Stimulated activated CD8-positive, alpha-beta memory T cell treated with anti-CD3 and anti-CD28 coated beads, Interleukin-4, amount 100 ng/mL, for 24 hours (primary cell): ENCODE results near the gene P2RX3.
A peak's percentile ranks its signal among the peaks of the same experiment; 100 is the strongest.

Experiments
- DNase-seq: peaks from one replicate; pipeline ENCODE4 v3.0.0-alpha.2; 2020; ENCODE audit warnings: low read depth

Gene P2RX3

DNA sequence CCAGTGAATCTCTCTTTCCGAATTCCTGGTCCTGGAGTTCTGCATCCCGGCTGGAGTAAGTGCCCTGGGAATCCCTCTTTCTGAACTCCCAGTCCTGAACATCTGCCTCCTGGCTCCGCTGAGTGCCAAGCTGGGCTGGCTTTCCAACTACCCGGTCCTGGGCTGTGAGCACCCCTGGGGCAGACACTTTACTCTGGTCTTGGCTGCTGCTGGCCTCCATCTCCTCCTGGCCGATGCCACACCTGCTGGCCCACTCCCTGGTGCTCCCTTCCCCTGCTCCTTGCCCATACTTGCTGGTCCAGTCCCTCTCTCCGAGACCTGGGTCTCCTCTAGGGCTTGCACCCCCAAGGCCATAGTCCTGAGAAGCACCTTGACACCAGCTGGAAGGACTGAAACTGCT lies 28.1 kb upstream of the P2RX3 start:
- no peak for DNase-seq

DNA sequence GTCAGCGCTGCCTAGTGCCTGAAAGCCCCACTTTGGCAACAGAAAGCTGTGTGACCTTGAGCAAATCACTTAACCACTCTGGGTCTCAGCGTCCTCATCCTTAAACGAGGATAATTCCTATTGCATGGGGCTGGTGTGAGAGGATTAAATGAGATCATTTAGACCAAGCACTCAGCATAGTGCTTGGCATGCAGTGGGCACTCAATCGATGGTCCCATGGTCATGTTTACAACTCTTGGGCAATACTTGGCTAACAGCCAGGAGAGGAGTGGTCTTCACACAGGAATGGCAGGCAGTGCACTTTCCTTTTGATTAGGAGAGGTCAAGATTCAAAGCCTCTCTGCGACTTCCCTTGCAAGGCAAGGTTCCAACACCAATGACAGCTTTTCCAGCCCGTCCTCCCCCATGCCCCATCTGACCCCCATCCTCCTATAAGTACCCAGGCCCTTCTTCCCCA lies 27.5 kb upstream of the P2RX3 start:
- no peak for DNase-seq

DNA sequence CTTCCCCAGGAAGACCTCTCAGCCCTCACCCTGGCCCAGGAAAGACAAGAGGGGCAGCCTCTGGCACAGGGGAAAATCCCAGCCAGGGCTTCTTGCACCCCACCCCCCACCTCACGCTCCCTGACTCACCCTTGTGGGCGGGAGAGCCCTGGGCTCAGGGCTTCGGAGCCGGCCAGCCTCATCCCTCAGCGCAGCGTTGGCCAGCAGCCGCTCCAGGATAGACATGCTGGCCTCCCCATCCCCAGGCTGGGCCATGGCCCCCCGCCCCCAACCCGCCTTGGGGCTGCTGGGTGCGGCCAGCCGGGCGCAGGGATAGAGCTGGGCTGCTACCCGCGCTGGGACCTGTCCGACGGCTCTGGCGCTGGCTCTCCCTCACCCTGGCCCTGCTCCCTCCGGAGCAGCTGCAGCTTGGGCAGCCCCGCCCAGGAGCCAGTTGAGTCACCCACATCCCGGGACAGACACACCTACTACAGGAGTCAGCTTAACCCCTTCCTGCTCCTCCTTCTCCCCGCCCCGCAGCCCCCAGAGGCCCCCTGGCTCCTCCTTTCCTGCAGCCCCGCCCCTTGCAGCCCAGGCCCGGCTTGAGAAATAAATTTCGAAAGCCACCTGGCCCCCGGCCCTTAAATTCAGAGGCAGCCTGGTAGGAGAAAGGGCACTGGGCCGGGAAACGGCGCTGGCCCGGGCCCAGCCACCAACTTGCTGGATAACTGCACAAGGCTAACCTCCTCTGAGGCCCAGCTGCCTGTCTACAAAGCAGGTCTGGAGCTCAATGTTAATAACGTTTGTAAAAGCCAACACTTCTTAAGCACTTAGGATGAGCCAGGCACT lies 26.8 kb upstream of the P2RX3 start:
- DNase-seq = peak; percentile 61

DNA sequence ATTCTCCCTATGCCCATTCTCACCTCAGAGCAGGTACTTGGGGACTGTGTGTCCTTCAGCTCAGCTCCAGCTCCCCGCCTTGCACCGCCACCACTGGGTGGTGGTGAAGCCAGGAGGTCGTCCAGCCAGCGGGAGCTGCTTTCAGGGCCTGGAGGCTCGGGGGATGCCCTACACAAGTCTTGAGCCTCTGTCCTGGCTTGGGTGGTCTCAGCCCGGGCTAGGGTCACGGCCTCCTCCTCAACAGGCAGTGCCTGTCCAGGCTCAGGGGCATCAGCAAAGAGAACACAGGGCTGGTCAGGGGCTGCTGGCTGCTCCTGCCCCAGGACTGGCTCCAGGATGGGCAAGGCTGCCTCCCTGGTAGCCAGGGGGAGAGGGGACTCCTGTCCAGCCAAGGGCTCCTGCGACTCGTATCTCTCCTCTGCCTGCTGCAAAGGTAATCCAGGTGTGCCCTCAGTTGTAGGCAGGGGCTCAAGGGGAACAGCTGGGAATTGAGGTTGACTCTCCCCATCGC lies 25.6 kb upstream of the P2RX3 start:
- DNase-seq = no peak

DNA sequence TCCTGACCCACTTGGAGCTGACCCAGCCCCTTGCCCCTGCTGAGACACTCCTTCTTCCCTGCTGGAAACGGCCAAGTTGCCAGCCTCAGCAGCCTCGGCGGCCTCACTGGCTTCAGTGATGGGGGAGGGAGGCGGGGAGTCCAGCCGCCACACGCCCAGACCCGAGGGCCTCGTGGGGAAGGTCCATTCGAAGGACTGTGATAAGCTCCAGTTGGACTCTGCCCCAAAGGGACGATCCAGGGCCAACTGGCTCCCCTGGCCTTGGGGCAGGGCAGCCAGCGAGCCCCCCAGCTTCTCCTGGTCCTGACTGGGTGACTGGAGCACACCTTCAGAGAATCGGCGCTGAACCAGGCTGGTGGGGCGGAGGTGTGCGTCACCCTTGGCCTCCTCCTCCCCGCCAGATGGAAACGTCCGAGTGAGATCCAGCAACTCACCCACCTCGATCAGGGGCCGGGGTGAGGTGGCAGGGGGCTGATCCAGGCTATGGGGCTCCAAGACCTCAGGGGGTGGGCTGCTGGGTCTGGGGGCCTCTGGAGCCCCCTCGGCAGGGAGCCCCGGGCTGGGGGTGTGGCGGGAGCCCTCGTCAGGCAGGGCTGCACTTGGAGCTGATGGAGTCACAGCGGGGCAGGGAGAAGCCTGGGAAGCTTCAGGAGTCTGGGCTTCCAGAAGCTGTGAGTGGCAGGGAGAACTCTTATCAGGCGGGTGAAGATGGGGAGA lies 24.9 kb upstream of the P2RX3 start:
- DNase-seq = no peak

DNA sequence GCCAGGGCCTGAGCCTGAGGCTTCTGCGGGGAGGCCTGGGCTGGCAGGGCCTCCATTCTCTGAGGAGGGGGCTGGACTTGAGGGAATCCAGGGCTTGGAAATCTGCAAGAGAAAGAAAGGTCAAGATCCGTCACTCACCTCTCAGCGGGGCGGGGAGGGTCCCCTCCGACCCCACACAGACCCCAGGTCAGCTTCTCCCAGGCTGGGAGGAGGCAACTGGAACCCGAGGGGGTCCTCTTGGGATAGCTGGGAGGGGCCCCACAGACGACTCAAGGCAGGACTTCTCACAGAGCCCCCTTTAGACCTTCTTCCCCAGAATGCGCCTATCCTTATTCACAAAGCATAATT lies 24.4 kb upstream of the P2RX3 start:
- DNase-seq = no peak

DNA sequence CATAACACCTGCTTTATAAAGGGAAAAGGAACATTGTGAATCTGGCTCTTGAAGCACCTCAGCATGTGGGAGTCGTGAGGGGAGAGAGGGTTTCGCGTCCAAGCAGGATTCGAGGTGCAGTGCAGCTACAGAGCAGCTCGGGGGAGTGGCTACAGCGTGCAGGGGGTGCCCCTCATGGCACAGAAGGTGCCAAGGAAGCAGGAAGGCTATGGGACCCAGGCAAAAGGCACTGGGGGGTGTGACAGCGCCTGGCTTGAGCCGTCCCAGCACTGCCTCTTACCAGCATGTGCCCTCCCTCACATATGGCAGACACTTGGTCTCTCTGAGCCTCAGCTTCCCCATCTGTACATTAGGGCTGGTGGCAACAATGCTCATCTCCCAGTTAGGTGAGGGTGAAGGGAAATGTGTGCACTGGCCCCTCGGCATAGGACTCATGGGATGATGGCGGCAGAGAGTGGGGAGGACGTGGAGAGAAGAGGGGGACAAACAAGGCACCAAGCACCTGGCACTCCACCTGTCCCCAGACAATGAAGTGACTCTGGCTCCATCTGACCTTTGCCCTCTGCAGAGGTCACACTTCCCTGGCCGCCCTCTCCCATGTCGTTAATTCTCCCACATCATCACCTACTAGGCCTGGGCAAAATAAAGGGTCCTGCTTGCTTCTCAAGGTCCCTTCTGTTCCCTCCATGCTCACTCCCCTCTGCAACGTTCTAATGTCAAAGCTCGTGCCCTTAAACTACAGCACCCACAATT lies 23.8 kb upstream of the P2RX3 start:
- no peak for DNase-seq

DNA sequence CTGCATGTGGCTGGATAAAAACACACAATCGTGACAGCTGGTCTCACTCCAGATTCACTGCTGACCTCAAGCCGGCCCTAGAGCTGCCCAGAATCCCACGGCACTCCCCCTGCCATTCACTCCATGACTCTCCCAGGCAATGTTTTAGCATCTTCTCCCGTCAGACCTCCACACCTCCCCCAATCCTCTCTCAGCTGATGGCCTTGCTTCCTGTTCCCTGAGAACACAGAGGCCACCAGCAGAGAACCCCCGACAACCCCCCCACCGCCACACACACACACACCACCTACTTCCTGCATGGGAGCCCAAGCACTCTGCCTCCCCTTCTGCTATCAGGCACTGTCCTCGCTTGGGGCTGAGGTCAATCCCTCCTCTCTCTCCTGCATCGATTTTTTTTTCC lies 22.7 kb upstream of the P2RX3 start:
- no peak for DNase-seq

DNA sequence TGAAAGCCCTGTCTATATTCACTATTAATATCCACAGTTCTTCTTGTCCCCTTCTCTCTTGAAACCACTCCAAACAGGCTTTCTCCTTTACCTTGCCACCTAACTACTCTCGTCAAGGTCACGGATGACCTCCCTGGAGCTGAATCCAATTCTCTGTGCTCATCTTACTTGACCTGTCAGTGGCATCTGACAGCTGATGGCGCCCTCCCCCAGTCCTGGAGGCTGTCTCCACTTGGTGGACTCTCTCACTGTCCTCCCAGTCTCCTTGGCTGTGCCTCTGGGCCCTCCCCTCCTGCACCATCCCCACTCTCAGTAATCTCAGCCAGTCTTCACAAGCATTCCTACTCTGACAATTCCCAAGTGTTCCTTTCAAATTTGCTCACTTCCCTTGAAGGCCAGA lies 22.1 kb upstream of the P2RX3 start:
- DNase-seq = no peak

DNA sequence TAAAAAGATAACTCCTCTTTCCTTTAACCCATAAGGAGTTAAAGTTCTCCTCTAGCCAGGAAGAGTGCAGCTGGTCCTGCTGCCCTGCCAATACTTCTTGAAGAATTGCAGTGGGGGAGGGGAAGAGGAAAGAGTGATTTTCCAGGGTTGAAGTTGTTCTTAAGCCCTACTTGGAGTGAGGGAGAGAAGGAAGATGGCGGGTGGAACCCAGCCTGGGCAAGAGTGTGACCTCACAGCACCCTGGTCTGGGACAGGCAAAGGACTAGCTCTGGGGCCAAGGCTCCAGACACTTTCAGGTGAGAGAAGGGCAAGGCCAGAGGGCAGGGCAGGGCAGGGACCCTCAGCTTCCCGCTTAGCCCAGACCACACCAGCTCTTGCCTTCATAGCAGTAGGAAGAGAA lies 20.0 kb upstream of the P2RX3 start:
- no peak for DNase-seq

DNA sequence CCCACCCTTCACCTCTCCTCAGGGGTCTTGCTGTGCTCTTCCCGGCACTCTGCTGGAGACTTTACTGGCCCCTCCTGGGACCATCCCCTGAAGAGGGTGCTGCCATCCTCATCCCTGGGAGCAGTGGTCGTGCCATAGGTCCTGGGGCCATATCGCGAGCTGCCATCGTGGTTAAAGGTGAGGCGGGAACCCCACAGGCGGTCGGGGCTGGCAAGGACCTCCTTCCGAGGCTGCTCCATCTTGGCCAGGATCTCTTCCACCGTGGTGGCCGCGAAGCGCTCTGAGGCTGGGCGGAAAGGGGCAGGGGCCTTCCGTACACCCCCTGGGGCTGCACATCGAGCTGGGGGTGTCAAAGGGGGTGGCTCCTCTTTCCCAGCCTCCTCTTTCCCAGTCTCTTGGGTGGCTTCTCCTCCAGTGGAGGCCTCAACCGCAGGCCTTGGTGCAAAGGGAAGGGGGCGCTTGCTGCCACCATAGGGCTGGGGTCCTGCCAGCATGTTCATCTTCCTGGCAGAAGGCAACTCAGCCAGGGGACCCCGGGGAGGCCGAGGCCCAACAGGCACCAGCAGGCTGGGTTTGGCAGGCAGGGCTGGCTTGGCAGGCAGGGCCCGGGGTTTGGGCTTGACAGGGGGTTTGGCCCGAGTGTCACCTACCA lies 18.0 kb upstream of the P2RX3 start:
- DNase-seq = no peak

DNA sequence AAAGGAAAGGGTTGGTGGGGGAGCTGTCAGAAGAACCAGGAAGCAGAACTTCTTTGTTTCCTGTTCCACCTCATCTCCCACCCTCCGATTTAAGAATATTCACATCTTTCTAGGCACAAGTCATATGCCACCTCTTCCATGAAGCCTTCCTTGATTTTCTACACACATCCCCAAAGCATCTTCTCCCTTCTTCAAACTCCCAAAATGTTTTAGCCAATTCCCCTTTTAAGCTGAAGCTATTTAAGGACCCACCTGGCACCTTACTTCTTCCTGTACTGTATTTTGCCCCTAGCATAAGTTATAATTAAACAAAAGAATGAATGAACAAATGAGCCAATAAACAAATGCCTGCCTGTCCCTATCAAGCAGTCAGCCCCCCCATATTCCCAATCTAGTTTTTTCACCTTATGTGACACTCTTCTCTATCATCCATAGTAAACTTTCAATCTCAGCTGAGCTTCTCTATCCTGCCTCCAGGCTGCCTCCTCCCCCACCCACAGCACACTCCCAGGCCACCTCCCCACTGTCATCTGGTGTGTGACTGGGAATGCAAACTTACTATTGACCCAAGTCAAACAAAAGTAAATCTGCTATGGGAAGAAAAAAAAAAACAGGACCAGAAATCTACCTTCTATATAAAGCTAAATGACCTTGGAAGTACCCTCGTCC lies 17.3 kb upstream of the P2RX3 start:
- DNase-seq = no peak

DNA sequence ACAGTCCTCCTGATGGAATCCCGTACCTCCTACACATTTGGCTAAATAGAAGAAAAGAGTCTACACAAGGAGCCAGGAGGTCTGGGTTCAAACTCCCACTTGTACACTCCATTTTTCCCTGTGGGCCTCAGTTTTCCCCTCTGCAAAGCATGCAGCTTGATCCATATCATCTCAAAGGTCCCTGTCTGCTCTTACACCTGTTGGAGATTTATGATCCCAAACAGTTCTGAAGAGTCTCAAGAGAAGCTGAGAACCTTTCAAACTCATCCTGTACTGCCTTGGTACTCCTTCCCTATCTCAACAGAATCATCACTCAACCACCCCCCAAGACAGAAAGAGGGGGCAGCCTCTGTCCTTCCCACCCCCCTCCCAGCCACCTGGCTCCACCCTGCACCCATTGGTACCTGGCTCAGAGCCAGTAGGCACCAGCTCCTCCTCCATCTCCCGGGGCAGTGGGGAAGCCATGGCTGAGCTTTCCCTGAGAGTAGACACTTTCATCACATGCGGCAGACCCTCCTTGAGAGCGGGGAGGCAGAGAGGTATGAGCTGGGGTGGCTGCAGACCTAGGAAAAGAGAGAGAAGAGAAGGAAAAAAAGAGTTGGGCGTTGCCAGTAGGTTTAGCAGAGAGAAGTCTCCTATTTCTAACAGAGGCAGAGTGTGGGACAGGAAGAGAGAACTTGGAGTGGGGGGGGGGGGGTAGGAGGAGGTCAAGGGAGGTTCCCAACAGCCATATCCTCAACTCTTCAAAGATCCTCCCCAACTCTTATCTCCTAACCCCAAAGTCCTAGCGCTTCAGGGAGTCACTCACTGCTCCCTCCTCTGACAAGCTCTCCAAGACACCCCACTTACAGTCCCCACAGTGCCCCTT lies 16.5 kb upstream of the P2RX3 start:
- no peak for DNase-seq

DNA sequence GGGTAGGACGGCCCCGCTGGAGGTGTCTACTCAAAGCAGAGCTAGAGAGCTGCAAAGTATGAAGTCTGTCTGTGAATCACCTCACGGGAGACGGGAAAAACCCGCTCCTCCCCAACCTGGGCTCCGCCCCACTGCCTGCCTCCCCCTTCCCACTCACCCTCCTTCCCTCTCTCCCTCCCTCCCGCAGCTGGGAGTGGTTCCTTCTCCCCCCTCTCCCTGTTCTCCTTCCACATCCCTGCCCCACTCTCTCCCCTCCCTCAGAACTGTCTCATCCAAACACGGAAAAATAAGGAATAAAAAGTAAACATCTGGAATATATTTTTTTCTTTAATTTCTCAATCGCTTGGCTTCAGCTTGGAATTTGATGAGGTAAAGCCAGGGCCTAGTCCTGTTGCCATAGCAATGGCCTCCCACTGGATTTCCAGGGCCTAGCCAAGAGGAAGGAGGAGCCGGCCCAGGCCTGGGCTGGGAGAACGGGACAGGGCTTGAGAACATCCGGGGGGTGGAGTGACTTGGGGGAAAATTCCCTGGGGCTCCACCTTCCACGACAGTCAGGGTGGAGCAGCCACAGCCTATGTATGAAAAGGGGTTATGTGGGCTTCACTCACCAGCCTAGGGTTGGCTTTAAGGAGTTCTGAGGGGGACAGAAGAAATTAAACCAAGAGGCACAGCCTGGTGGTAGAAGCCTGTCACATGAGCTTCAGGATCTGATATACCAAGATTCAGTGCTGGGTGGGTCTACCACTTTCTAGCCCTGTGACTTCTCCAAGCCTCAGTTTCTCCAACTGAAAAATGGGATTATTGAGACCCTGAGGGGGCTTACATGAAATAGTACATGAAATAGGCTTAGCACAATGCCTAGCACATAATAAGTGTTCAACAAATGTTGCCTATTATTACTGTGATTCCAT lies 15.6 kb upstream of the P2RX3 start:
- DNase-seq = no peak

DNA sequence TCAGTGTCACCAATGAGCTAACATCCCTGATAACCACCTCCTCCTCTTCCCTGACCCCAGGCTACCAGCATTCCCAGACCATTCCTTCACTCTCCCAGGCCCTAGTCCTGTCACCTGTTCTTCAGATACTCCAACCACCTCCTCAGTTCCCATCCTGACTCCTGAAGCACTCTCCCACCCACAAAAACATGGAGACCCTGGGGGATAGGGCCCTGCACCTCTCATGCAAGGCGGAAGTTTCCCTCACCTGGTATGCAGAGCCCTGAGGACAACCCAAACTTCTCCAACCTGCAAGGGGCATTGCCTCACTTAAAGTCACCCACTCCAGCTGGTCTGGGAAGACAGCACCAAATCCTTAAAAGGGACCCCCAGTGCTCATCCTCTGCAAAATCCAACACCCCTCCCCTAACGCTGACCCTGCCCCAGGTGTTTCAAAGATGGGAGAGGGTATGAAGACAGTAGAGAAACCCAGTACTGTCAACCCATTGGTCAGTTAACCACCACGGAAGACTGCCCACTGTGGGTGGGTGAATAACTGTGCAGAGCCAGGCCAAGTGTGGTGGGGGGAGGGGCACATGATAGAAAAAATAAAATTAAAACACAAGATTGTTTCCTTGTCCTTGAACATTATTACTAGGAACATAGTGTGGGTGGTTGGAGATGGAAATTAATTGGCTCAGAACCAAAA lies 14.8 kb upstream of the P2RX3 start:
- no peak for DNase-seq

DNA sequence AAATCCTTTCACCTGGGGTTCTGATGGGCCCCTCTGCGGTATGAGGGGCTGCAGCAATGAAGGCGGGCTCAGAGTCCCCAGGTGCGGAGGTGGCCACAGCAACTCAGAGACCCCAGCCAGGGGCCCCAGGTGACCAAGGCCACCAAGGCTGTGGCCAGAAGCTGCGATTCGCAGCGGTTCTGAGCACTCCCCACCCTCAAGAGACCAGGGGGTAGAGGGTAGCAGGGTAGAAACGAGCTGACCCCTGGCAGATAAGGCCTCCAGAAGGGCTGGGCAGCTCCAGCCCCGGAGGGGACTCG lies 14.3 kb upstream of the P2RX3 start:
- no peak for DNase-seq

DNA sequence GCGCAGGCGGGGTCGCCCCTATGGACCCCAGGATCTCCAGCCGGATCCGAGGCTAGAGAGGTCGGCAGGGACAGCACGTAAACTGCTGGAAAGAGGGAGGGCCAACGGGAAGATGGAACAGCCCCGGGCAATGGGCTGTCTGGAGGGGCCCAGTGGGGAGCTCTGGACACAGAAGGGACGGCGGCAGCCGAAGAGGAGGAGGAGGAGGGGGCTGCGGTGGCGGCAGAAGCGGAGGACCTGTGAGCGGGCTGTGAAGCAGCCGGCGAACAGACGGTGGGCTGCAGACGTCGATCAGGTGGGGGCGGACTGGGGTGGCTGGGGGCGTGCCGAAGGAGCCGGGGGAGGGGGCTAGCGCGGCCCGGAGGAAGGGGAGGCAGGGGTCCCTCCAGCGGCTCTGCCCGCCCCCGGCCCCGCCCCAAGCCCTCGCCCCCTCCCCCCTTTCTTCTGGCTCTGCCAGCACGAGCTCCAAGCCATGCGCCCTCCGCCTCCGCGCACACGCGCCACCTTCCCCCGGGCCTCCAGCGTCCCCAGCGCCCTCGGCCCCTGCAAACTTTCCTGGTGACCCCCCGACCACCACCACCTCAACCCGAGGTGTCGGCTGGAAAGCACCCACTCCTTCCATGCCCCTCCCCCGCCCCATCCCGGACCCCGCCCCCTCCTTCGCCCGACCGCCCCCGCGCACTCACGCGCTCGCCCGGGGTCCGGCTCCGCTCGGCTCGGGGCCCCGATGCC lies 13.8 kb upstream of the P2RX3 start:
- no peak for DNase-seq
